Lung (tissue), 12 donors: ENCODE results near the gene PLCL1. TPM values are rescaled to one million over a fixed set of nuclear protein-coding genes. Genes with fewer than 3 reads are reported as not detected.

Source experiments
- ATAC-seq: fragments of 200-7000 bp; cut with Tn5 transposase; one replicate; pipeline ENCODE4 v1.9.1; 2020; ENCODE audit warnings: moderate number of reproducible peaks; ENCODE audit not compliant: insufficient read depth, low FRiP score
- DNase-seq, 3 donors: peaks; one replicate each; pipeline ENCODE4 v3.0.0-alpha.2; 2013 to 2017
- H3K27ac ChIP-seq, 2 donors: one replicate each; pipeline ENCODE4 v1.5.1; 2013; ENCODE audit warnings: mild to moderate bottlenecking in 2 of 2, moderate library complexity in 2 of 2, control low read depth in 1 of 2, inconsistent platforms in 1 of 2, low read depth in 1 of 2, low read length in 1 of 2
- H3K27me3 ChIP-seq, 3 donors: one replicate each; pipeline ENCODE4 v1.5.1; 2013; ENCODE audit warnings: low read length in 2 of 3; ENCODE audit not compliant: control insufficient read depth in 3 of 3, insufficient read depth in 3 of 3
- H3K36me3 ChIP-seq, 4 donors: one replicate each; pipeline ENCODE4 v1.5.1; 2013; ENCODE audit warnings: low read length in 4 of 4, mild to moderate bottlenecking in 1 of 4, moderate library complexity in 1 of 4; ENCODE audit not compliant: control insufficient read depth in 4 of 4, insufficient read depth in 4 of 4
- H3K4me1 ChIP-seq, 5 donors: one replicate each; pipeline ENCODE4 v1.5.1; 2013; ENCODE audit warnings: low read length in 5 of 5, mild to moderate bottlenecking in 2 of 5, moderate library complexity in 1 of 5; ENCODE audit not compliant: control insufficient read depth in 5 of 5, insufficient read depth in 5 of 5
- H3K4me3 ChIP-seq: one replicate; pipeline ENCODE4 v1.5.1; 2013; ENCODE audit warnings: mild to moderate bottlenecking, control low read depth, moderate library complexity
- H3K9ac ChIP-seq, 2 donors: one replicate each; pipeline ENCODE4 v1.5.1; 2013; ENCODE audit warnings: low read length in 2 of 2, control low read depth in 1 of 2; ENCODE audit not compliant: insufficient read depth in 1 of 2
- H3K9me3 ChIP-seq, 4 donors: one replicate each; pipeline ENCODE4 v1.5.1; 2013; ENCODE audit warnings: low read length in 3 of 4, mild to moderate bottlenecking in 1 of 4, moderate library complexity in 1 of 4; ENCODE audit not compliant: control insufficient read depth in 4 of 4, insufficient read depth in 3 of 4
- CTCF ChIP-seq: IDR thresholded peaks from 2 replicates; pipeline ENCODE4 v1.5.1; 2012; ENCODE audit warnings: mild to moderate bottlenecking; ENCODE audit errors: control extremely low read depth, extremely low read depth
- WGBS, 2 donors: extraction: QIAGEN DNeasy Blood & Tissue Kit; methylation state at CpG; one replicate each; pipeline ENCODE4 v1.1.7; 2013; 5-methylcytosine and 5-hydroxymethylcytosine counted together
- polyA plus RNA-seq, 2 donors: library from polyadenylated mRNA; stranded (reverse); fragments of 200-250 nt; gene quantifications; one replicate each; pipeline ENCODE4 v1.2.1, GENCODE V29; 2013
- total RNA-seq, 2 donors: library from RNA; depleted of rRNA in 1 of 2; stranded (reverse); fragments of >200 nt in 1 of 2; gene quantifications; one replicate each; pipeline ENCODE4 v1.2.1, GENCODE V29; 2014 to 2021
- donor health status: control.
- donor health status: control.
- donor health status: Bipolar disorder and iron deficiency.
- donor health status: healthy.
- donor health status: DM: yes; HTN: yes; CAD: no.

The PLCL1 gene
- total and polyA plus RNA-seq, 4 donors, result 1.1 to 13.0 (median 2.9) TPM

DNA sequence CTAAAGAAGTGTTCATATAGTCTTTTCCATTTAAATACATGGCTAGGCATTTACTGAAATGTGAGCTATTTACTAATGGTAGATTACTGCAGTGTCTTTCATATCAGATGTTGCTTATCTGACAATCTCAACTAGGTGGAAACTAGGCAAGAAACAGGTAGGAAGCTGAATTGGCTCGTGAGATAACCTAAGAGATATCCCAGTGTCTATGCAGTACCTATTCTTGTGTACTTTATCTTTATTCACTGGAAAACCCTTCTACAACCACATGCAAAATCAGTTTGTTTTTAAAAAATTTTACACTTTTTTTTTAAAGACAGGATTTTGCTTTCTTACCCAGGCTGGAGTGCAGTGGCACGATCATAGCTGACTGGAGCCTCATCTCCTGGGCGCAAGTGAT lies 63.8 kb downstream of the PLCL1 start:
- 93 to 94% methylated on average over 3 of the region's 3 CpGs for WGBS, 2 donors

DNA sequence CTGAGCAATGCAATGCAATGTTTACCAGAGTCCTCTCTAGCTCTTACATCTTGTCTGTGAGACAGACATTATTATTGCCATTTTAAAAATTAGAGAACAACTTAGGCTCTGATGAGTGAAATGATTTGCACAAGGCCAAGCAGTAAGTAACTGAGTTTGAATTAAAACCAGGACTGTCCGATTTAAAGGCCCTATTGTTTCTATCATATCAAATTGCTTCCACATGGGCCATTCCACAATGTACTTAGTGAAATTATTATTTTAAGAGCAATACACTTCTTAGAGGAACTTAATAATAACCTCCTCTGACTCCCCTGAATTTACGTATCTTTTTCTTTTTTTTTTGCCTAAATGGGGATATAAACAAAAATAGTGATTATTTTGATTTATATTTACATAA lies 64.6 kb downstream of the PLCL1 start:
- no peak for ATAC-seq
- Histone ChIP-seq H3K27ac (peak overlapping the region in 1 of 2 donors; percentile 60), H3K27me3 (no peaks in the 10 kb centered on the region), H3K4me1 (peaks cover 0 to 44% (median 10%) of the 10 kb centered on the region in 5 donors), H3K36me3 (no peaks in the 10 kb centered on the region), H3K9ac (peak overlapping the region in 1 of 2 donors; percentile 38), H3K4me3 (no peak overlapping the region), H3K9me3 (no peaks in the 10 kb centered on the region)
- 87 to 89% methylated on average over 2 of the region's 2 CpGs for WGBS, 2 donors
- no peak for TF ChIP-seq CTCF
- no peak for DNase-seq

More for the DNA sequence above, 63.8 kb downstream of the PLCL1 start:
- Histone ChIP-seq H3K9me3 (no peaks in the 10 kb centered on the region), H3K4me3 (no peak overlapping the region), H3K27me3 (no peaks in the 10 kb centered on the region), H3K4me1 (peaks cover 0 to 44% (median 10%) of the 10 kb centered on the region in 5 donors), H3K36me3 (no peaks in the 10 kb centered on the region), H3K27ac (peak overlapping the region in 1 of 2 donors; percentile 12), H3K9ac (no peak overlapping the region)
- no peak for TF ChIP-seq CTCF
- ATAC-seq (no peak), DNase-seq (no peak)

- Histone ChIP-seq H3K9ac (no peak overlapping the region), H3K27ac (peak overlapping the region in 1 of 2 donors; percentile 53), H3K36me3 (no peaks in the 10 kb centered on the region), H3K27me3 (no peaks in the 10 kb centered on the region), H3K4me1 (peaks cover 0 to 44% (median 10%) of the 10 kb centered on the region in 5 donors), H3K9me3 (no peaks in the 10 kb centered on the region), H3K4me3 (no peak overlapping the region)
- no peak for TF ChIP-seq CTCF
- ATAC-seq, result no peak
- WGBS, 2 donors, result 36 to 49% methylated on average over 8 of the region's 8 CpGs
- DNase-seq, result no peak
Observed at GRCh38 chr2:197869501-197870111, 65.2 kb downstream of the PLCL1 start.

- DNase-seq, result no peak
- Histone ChIP-seq H3K36me3 (no peaks in the 10 kb centered on the region), H3K9me3 (no peaks in the 10 kb centered on the region), H3K27me3 (no peaks in the 10 kb centered on the region), H3K4me3 (no peak overlapping the region), H3K27ac (peak overlapping the region in 1 of 2 donors; percentile 42), H3K9ac (no peak overlapping the region), H3K4me1 (peaks cover 0 to 44% (median 10%) of the 10 kb centered on the region in 5 donors)
- WGBS, 2 donors, result 93 to 97% methylated on average over 2 of the region's 2 CpGs
- ATAC-seq, result no peak
- no peak for TF ChIP-seq CTCF
Observed at GRCh38 chr2:197870137-197870536, 65.7 kb downstream of the PLCL1 start.
